Endodermal cell (in vitro differentiated cells): ENCODE results near the gene HEYL. TPM values are rescaled to one million over a fixed set of nuclear protein-coding genes. Genes with fewer than 3 reads are reported as not detected.

ENCODE experiments used
- DNase-seq: peaks from one replicate; pipeline ENCODE4 v3.0.0-alpha.2; 2017
- H3K27ac ChIP-seq: 2 replicates; pipeline ENCODE4 v1.5.1; 2013; ENCODE audit warnings: mild to moderate bottlenecking, low read depth, low read length, moderate library complexity
- H3K27me3 ChIP-seq: 2 replicates; pipeline ENCODE4 v1.6.1; 2013; ENCODE audit warnings: mild to moderate bottlenecking, low read length, moderate library complexity; ENCODE audit not compliant: insufficient read depth, control insufficient read depth, poor library complexity, severe bottlenecking
- H3K36me3 ChIP-seq: 2 replicates; pipeline ENCODE4 v1.7.0; 2013; ENCODE audit warnings: mild to moderate bottlenecking, low read length, moderate library complexity; ENCODE audit not compliant: control insufficient read depth, insufficient read depth
- H3K4me1 ChIP-seq: one replicate; pipeline ENCODE4 v1.7.0; 2013; ENCODE audit warnings: low read length; ENCODE audit not compliant: control insufficient read depth, insufficient read depth
- H3K4me3 ChIP-seq: 2 replicates; pipeline ENCODE4 v1.5.1; 2013; ENCODE audit warnings: mild to moderate bottlenecking, low read length, moderate library complexity
- H3K9ac ChIP-seq: 2 replicates; pipeline ENCODE4 v1.6.1; 2013; ENCODE audit warnings: mild to moderate bottlenecking, low read length, moderate library complexity; ENCODE audit not compliant: poor library complexity, severe bottlenecking; ENCODE audit errors: extremely low read depth
- H3K9me3 ChIP-seq: 2 replicates; pipeline ENCODE4 v1.6.1; 2013; ENCODE audit warnings: mild to moderate bottlenecking, low read length, moderate library complexity; ENCODE audit not compliant: control insufficient read depth
- H3K27ac Mint-ChIP-seq: 2 replicates; pipeline ENCODE4 v1.8.0; 2020; ENCODE audit warnings: mixed read lengths
- H3K27me3 Mint-ChIP-seq: 2 replicates; pipeline ENCODE4 v1.8.0; 2021; ENCODE audit warnings: mild to moderate bottlenecking, mixed read lengths; ENCODE audit not compliant: insufficient read depth
- H3K36me3 Mint-ChIP-seq: 2 replicates; pipeline ENCODE4 v1.8.0; 2020; ENCODE audit warnings: low read depth, mixed read lengths
- H3K4me1 Mint-ChIP-seq: 2 replicates; pipeline ENCODE4 v1.8.0; 2020; ENCODE audit warnings: mixed read lengths
- H3K4me3 Mint-ChIP-seq: 2 replicates; pipeline ENCODE4 v1.8.0; 2020; ENCODE audit warnings: mild to moderate bottlenecking, moderate library complexity, mixed read lengths
- H3K9me3 Mint-ChIP-seq: 2 replicates; pipeline ENCODE4 v1.8.0; 2020; ENCODE audit warnings: mild to moderate bottlenecking, mixed read lengths
- CTCF ChIP-seq: fragments of 200-600 bp; sonication (generic); conservative IDR thresholded peaks from 2 replicates; pipeline ENCODE4 v1.5.0; 2021; ENCODE audit warnings: antibody characterized with exemption, mild to moderate bottlenecking
- WGBS, 2 experiments: methylation state at CpG; one replicate each; pipeline versions ENCODE4 v1.1.5 to v1.1.7; 2013; ENCODE audit warnings: missing lambda C conversion rate in 2 of 2, mixed read lengths in 1 of 2; ENCODE audit not compliant: insufficient coverage in 1 of 2, insufficient read length in 1 of 2; 5-methylcytosine and 5-hydroxymethylcytosine counted together
- total RNA-seq, 2 donors: library from RNA; stranded (reverse); fragmentation: NEBNext Ultra II Directional in 1 of 2; extraction: Animal tissue kit (Norgen Biotek cat#: 25700) in 1 of 2; gene quantifications; 2 replicates in 1 of 2; 3 replicates in 1 of 2; pipeline ENCODE4 v1.2.1, GENCODE V29; 2021

The HEYL gene
- total RNA-seq, 2 donors from 2014 or later = 1.2 to 1.5 TPM

GRCh38 chr1:39671433-39671792 is 32.0 kb upstream of the HEYL start:
- H3K36me3 ChIP-seq = no peaks in the 10 kb centered on the region
- no peaks in the 10 kb centered on the region for H3K36me3 Mint-ChIP-seq
- H3K27me3 Mint-ChIP-seq = peaks cover 99% of the 10 kb centered on the region
- H3K9me3 ChIP-seq = no peaks in the 10 kb centered on the region
- no peak for TF ChIP-seq CTCF
- H3K9ac ChIP-seq = no peak overlapping the region
- H3K27ac ChIP-seq = no peak overlapping the region
- H3K4me3 ChIP-seq = peak overlapping the region; percentile 75
- peak; percentile 62 for DNase-seq
- 0 to 5% methylated on average over 7 to 26 of the region's 26 CpGs for WGBS, 2 experiments
- H3K9me3 Mint-ChIP-seq = no peaks in the 10 kb centered on the region
- no peaks in the 10 kb centered on the region for H3K4me1 ChIP-seq
- H3K27ac Mint-ChIP-seq = no peak overlapping the region
- H3K4me3 Mint-ChIP-seq = peak overlapping the region; percentile 43
- peaks cover 100% of the 10 kb centered on the region for H3K27me3 ChIP-seq
- peaks cover 5% of the 10 kb centered on the region for H3K4me1 Mint-ChIP-seq

GRCh38 chr1:39670689-39671088 is 31.2 kb upstream of the HEYL start:
- H3K36me3 Mint-ChIP-seq = no peaks in the 10 kb centered on the region
- no peak for TF ChIP-seq CTCF
- Histone ChIP-seq H3K4me1 (no peaks in the 10 kb centered on the region), H3K4me3 (no peak overlapping the region), H3K36me3 (no peaks in the 10 kb centered on the region), H3K9ac (no peak overlapping the region), H3K9me3 (no peaks in the 10 kb centered on the region), H3K27me3 (peaks cover 100% of the 10 kb centered on the region), H3K27ac (no peak overlapping the region)
- H3K27ac Mint-ChIP-seq = no peak overlapping the region
- H3K4me1 Mint-ChIP-seq = peaks cover 5% of the 10 kb centered on the region
- H3K9me3 Mint-ChIP-seq = no peaks in the 10 kb centered on the region
- 0 to 21% methylated on average over 1 of the region's 1 CpG for WGBS, 2 experiments
- peaks cover 99% of the 10 kb centered on the region for H3K27me3 Mint-ChIP-seq
- no peak for DNase-seq
- peak overlapping the region; percentile 43 for H3K4me3 Mint-ChIP-seq

DNA sequence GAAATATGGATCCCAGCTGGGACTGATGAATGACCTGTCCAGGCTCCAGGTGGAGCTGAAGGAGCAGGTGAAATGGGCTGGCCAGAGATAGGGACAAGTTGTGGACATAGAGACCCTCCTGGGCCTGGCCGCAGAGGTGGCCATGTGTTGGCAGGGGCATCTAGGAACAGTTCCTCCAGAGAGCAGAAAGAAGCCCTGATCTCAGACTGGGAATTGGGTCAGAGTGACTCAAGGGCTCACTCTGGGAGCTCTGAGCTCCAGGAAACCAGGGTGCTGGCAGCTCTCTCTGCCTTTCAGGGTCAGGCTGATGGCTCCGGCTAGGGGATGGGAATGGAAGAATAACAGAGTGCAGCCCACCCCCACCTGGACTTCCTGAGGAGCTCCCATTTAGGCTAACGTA is 29.5 kb upstream of the HEYL start:
- Mint-ChIP-seq H3K9me3 (no peaks in the 10 kb centered on the region), H3K4me3 (no peak overlapping the region), H3K27ac (no peak overlapping the region), H3K27me3 (peaks cover 98% of the 10 kb centered on the region), H3K36me3 (no peaks in the 10 kb centered on the region), H3K4me1 (peaks cover 5% of the 10 kb centered on the region)
- Histone ChIP-seq H3K27ac (no peak overlapping the region), H3K27me3 (peaks cover 94% of the 10 kb centered on the region), H3K9me3 (no peaks in the 10 kb centered on the region), H3K4me3 (no peak overlapping the region), H3K9ac (no peak overlapping the region), H3K4me1 (no peaks in the 10 kb centered on the region), H3K36me3 (no peaks in the 10 kb centered on the region)
- DNase-seq = no peak
- WGBS, 2 experiments = 84 to 92% methylated on average over 2 to 3 of the region's 3 CpGs
- no peak for TF ChIP-seq CTCF
